IMR-90 (cell line): ENCODE measurements around the gene ELFN1. TPM values are rescaled to one million over a fixed set of nuclear protein-coding genes. Genes with fewer than 3 reads are reported as not detected.

Experiments
- ATAC-seq: fragments of 200-7000 bp; cut with Tn5 transposase; 2 replicates; pipeline ENCODE4 v1.9.1; 2020; ENCODE audit warnings: low read depth, mild to moderate bottlenecking, moderate library complexity
- BruUV-seq: library from RNA; stranded (reverse); fragments of 400-500 nt; replicated peaks from 2 replicates; lab custom pipeline; 2021; lab: Mats Ljungman, UMichigan
- CTCF ChIA-PET: fragments of 300-600 bp; formaldehyde crosslinking; extraction: SDS; loops from one replicate; lab custom pipeline; 2021; ENCODE audit warnings: antibody characterized with exemption; lab: Yijun Ruan, JAX
- POLR2A ChIA-PET: fragments of 300-600 bp; sonication (Branson Sonifier 250); formaldehyde crosslinking; loops from one replicate; lab custom pipeline; 2022; ENCODE audit warnings: antibody characterized with exemption; ENCODE audit not compliant: unreplicated experiment; lab: Charles Lee
- DNase-seq: peaks from one replicate; pipeline ENCODE4 v3.0.0; 2013
- H2AFZ ChIP-seq: replicated peaks from 2 replicates; pipeline ENCODE3; 2013; ENCODE audit warnings: low read length, mild to moderate bottlenecking; ENCODE audit not compliant: poor library complexity
- H2AK5ac ChIP-seq: 2 replicates; pipeline ENCODE4 v1.6.1; 2013; ENCODE audit warnings: low read depth, low read length, inconsistent platforms
- H2AK9ac ChIP-seq: replicated peaks from 2 replicates; pipeline ENCODE3; 2013; ENCODE audit warnings: mild to moderate bottlenecking, low read depth, low read length, moderate library complexity; ENCODE audit not compliant: poor library complexity
- H2BK120ac ChIP-seq: 2 replicates; pipeline ENCODE4 v1.6.1; 2013; ENCODE audit warnings: low read depth, low read length, inconsistent platforms
- H2BK15ac ChIP-seq: 3 replicates; pipeline ENCODE4 v1.6.1; 2013; ENCODE audit warnings: low read depth, low read length, inconsistent platforms
- H2BK20ac ChIP-seq: 2 replicates; pipeline ENCODE4 v1.6.1; 2013; ENCODE audit warnings: low read depth, mild to moderate bottlenecking, inconsistent platforms, low read length, moderate library complexity
- H2BK5ac ChIP-seq: 2 replicates; pipeline ENCODE4 v1.6.1; 2013; ENCODE audit warnings: mild to moderate bottlenecking, low read depth, low read length, inconsistent platforms; ENCODE audit not compliant: poor library complexity, severe bottlenecking
- H3K14ac ChIP-seq: replicated peaks from 2 replicates; pipeline ENCODE4 v1.6.1; 2013; ENCODE audit warnings: low read depth, low read length, inconsistent platforms
- H3K18ac ChIP-seq: 2 replicates; pipeline ENCODE4 v1.6.1; 2013; ENCODE audit warnings: low read depth, low read length, control low read depth
- H3K23ac ChIP-seq: 2 replicates; pipeline ENCODE4 v1.6.1; 2013; ENCODE audit warnings: low read depth, low read length, inconsistent platforms
- H3K27ac ChIP-seq: 2 replicates; pipeline ENCODE4 v1.5.1; 2013; ENCODE audit warnings: mild to moderate bottlenecking, control low read depth, low read length; ENCODE audit not compliant: insufficient read depth
- H3K27me3 ChIP-seq: 2 replicates; pipeline ENCODE4 v1.6.1; 2013; ENCODE audit warnings: low read length; ENCODE audit not compliant: control insufficient read depth, insufficient read depth
- H3K36me3 ChIP-seq: 2 replicates; pipeline ENCODE4 v1.6.1; 2013; ENCODE audit warnings: low read length, mixed read lengths; ENCODE audit not compliant: control insufficient read depth, insufficient read depth
- H3K4ac ChIP-seq: 2 replicates; pipeline ENCODE4 v1.6.1; 2013; ENCODE audit warnings: low read depth, low read length, inconsistent platforms
- H3K4me1 ChIP-seq: 2 replicates; pipeline ENCODE4 v1.6.1; 2013; ENCODE audit warnings: low read length, mixed read lengths; ENCODE audit not compliant: control insufficient read depth, insufficient read depth
- H3K4me2 ChIP-seq: 2 replicates; pipeline ENCODE4 v1.6.1; 2013; ENCODE audit warnings: low read depth, mild to moderate bottlenecking, control low read depth, low read length, moderate library complexity
- H3K4me3 ChIP-seq: 2 replicates; pipeline ENCODE4 v1.5.1; 2013; ENCODE audit warnings: low read depth, mild to moderate bottlenecking, control low read depth, low read length, moderate library complexity; ENCODE audit not compliant: insufficient read depth
- H3K56ac ChIP-seq: 2 replicates; pipeline ENCODE4 v1.6.1; 2013; ENCODE audit warnings: low read length, inconsistent platforms; ENCODE audit not compliant: insufficient read depth; ENCODE audit errors: extremely low read depth
- H3K79me1 ChIP-seq, 2 experiments: 2 replicates each; pipeline ENCODE4 v1.6.1; 2013; ENCODE audit warnings: low read length in 2 of 2, inconsistent platforms in 1 of 2, low read depth in 1 of 2
- H3K9ac ChIP-seq: 2 replicates; pipeline ENCODE4 v1.6.1; 2013; ENCODE audit warnings: low read depth, low read length, control low read depth
- H3K9me1 ChIP-seq: 2 replicates; pipeline ENCODE4 v1.6.1; 2013; ENCODE audit warnings: low read length, inconsistent platforms; ENCODE audit not compliant: insufficient read depth
- H3K9me3 ChIP-seq: 2 replicates; pipeline ENCODE4 v1.6.1; 2013; ENCODE audit warnings: low read length; ENCODE audit not compliant: control insufficient read depth, insufficient read depth
- H4K20me1 ChIP-seq: 2 replicates; pipeline ENCODE4 v1.6.1; 2013; ENCODE audit warnings: low read length, inconsistent platforms; ENCODE audit not compliant: insufficient read depth
- H4K5ac ChIP-seq: 2 replicates; pipeline ENCODE4 v1.6.1; 2013; ENCODE audit warnings: mild to moderate bottlenecking, low read depth, low read length, control low read depth
- H4K8ac ChIP-seq, 2 experiments: 2 replicates each; pipeline ENCODE4 v1.6.1; 2013; ENCODE audit warnings: low read depth in 2 of 2, low read length in 2 of 2, control low read depth in 1 of 2, inconsistent platforms in 1 of 2
- H4K91ac ChIP-seq: 2 replicates; pipeline ENCODE4 v1.6.1; 2013; ENCODE audit warnings: low read depth, low read length, inconsistent platforms; ENCODE audit not compliant: insufficient read depth
- CEBPB ChIP-seq: IDR thresholded peaks from 2 replicates; pipeline ENCODE4 v1.6.1; 2012; ENCODE audit warnings: low read depth, low read length, improper control_type of control experiment
- ELK1 ChIP-seq: fragments of 150-350 bp; IDR thresholded peaks from 2 replicates; pipeline ENCODE4 v1.6.1; 2016; ENCODE audit warnings: low read depth, mild to moderate bottlenecking, low read length, moderate library complexity, borderline replicate concordance
- POLR2A ChIP-seq: IDR thresholded peaks from 2 replicates; pipeline ENCODE4 v1.6.1; 2012; ENCODE audit warnings: mild to moderate bottlenecking, low read depth, low read length
- WGBS, 2 experiments: methylation state at CpG; one replicate each; pipeline versions ENCODE4 v1.1.5 to v1.1.7; 2013; ENCODE audit warnings: missing lambda C conversion rate in 2 of 2; ENCODE audit not compliant: insufficient read length in 1 of 2; ENCODE audit errors: extremely low coverage in 2 of 2; 5-methylcytosine and 5-hydroxymethylcytosine counted together
- dilution Hi-C: fragments of 300-500 bp; cut with HindIII; formaldehyde crosslinking; loops from one replicate; pipeline ENCODE4 v1.14.3; 2018; ENCODE audit warnings: low sequenced_read_pairs; ENCODE audit not compliant: unreplicated experiment
- in situ Hi-C: fragments of 300-500 bp; cut with MboI; formaldehyde crosslinking; loops from 3 replicates; pipeline ENCODE4 v1.14.3; 2019; ENCODE audit warnings: low sequenced_read_pairs, inconsistent platforms, mixed read lengths
- intact Hi-C: fragments of 100-400 bp; cut with micrococcal nuclease; formaldehyde crosslinking; loops from 2 replicates; pipeline ENCODE4 v1.10.0; 2022
- polyA plus RNA-seq, 3 experiments: library from polyadenylated mRNA; depleted of rRNA; stranded (reverse); fragments of >200 nt; gene quantifications; 2 replicates each; pipeline ENCODE4 v1.2.3, GENCODE V29; 2012; ENCODE audit warnings: low replicate concordance in 1 of 3
- total RNA-seq: library from RNA; depleted of rRNA; stranded (reverse); fragments of >200 nt; gene quantifications from 2 replicates; pipeline ENCODE4 v1.2.3, GENCODE V29; 2012

The ELFN1 gene
- total and polyA plus RNA-seq, 2 of the 4 experiments (the other 2 are of a cell fraction), result 1.6 to 5.2 TPM

GRCh38 chr7:1719913-1720312 is 49.8 kb downstream of the ELFN1 start:
- POLR2A ChIA-PET, result no interaction called here
- H2BK20ac ChIP-seq, result no peak overlapping the region

More at GRCh38 chr7:1719913-1720312, 49.8 kb downstream of the ELFN1 start:
- no peak overlapping the region for H4K5ac ChIP-seq
- H3K79me1 ChIP-seq, result no peaks in the 10 kb centered on the region
- no peak overlapping the region for H3K23ac ChIP-seq
- H3K27me3 ChIP-seq, result peaks cover under 1% of the 10 kb centered on the region; the same call in 1 of the 2 replicates
- no peak overlapping the region for H2BK5ac ChIP-seq
- no peaks in the 10 kb centered on the region for H3K9me1 ChIP-seq
- H4K8ac ChIP-seq, result no peak overlapping the region
- H2AK5ac ChIP-seq, result no peak overlapping the region
- DNase-seq (no peak), ATAC-seq (no peak)
- H2AK9ac ChIP-seq, result no peak overlapping the region
- peaks cover 3% of the 10 kb centered on the region; the same call in 1 of the 2 replicates for H4K20me1 ChIP-seq
- H3K56ac ChIP-seq, result no peak overlapping the region
- H3K9ac ChIP-seq, result no peak overlapping the region
- in situ Hi-C loops (no loop called here), intact Hi-C loops (no loop called here), dilution Hi-C loops (no loop called here)
- no peak overlapping the region for H3K27ac ChIP-seq
- H3K4me2 ChIP-seq, result no peak overlapping the region
- H2BK120ac ChIP-seq, result no peak overlapping the region
- H3K4me3 ChIP-seq, result no peak overlapping the region
- no peak overlapping the region for H3K4ac ChIP-seq
- no peak overlapping the region for H2BK15ac ChIP-seq
- 62% methylated on average over 4 of the region's 7 CpGs; no CpG with 5 or more reads in 1 of the 2 experiments for WGBS, 2 experiments
- H3K18ac ChIP-seq, result no peak overlapping the region
- BruUV-seq, result no TSS peak
- peaks cover 4% of the 10 kb centered on the region; the same call in 1 of the 2 replicates for H3K4me1 ChIP-seq
- TF ChIP-seq ELK1, result no peak
- TF ChIP-seq CEBPB, result no peak
- TF ChIP-seq POLR2A, result no peak
- no peak overlapping the region for H2AFZ ChIP-seq
- H4K91ac ChIP-seq, result no peak overlapping the region
- H3K36me3 ChIP-seq, result no peaks in the 10 kb centered on the region
- H3K14ac ChIP-seq, result no peak overlapping the region
- CTCF ChIA-PET, result no interaction called here
- H3K9me3 ChIP-seq, result peaks cover 1% of the 10 kb centered on the region; the same call in 1 of the 2 replicates
